Caki2 (cell line): ENCODE results near the gene TRAF3IP3. TPM values are rescaled to one million over a fixed set of nuclear protein-coding genes. Genes with fewer than 3 reads are reported as not detected.

Experiments used
- total RNA-seq: library from RNA; depleted of rRNA; stranded (reverse); fragments of >200 nt; shearing (Covaris generic); gene quantifications from 2 replicates; pipeline ENCODE4 v1.2.3, GENCODE V29; 2014; ENCODE audit warnings: low replicate concordance; rRNA removed

TRAF3IP3 gene
- total RNA-seq, 1 experiment from 2014 or later: not detected

Other genes starting within 250 kb of the TRAF3IP3 start
- 0.47 TPM in 1 of 2 replicates, not detected in the other for gene CAMK1G, start 172.3 kb upstream of the TRAF3IP3 start, total RNA-seq
- 59.6 and 77.3 TPM in 2 replicates for gene LAMB3, start 103.6 kb upstream of the TRAF3IP3 start, total RNA-seq
- gene G0S2, start 80.6 kb upstream of the TRAF3IP3 start, total RNA-seq: 8.1 and 48.4 TPM in 2 replicates
- gene HSD11B1, start 51.2 kb upstream of the TRAF3IP3 start, total RNA-seq: not detected in 2 replicates
- 5.2 and 5.9 TPM in 2 replicates for gene C1orf74, start 28.5 kb downstream of the TRAF3IP3 start, total RNA-seq
- gene IRF6, start 50.1 kb downstream of the TRAF3IP3 start, total RNA-seq: not detected in 2 replicates
- gene UTP25, start 71.9 kb downstream of the TRAF3IP3 start, total RNA-seq: 7.4 and 8.3 TPM in 2 replicates
- 0.23 TPM in 1 of 2 replicates, not detected in the other for gene SYT14, start 182.2 kb downstream of the TRAF3IP3 start, total RNA-seq